IPS-18a (cell line): Measurements from ENCODE around the gene ANO1.

Experiments used
- H3K27ac ChIP-seq: one replicate; pipeline ENCODE4 v1.5.1; 2013; ENCODE audit warnings: low read length
- H3K27me3 ChIP-seq: one replicate; pipeline ENCODE4 v1.6.1; 2013; ENCODE audit warnings: mild to moderate bottlenecking, low read length; ENCODE audit not compliant: control insufficient read depth, insufficient read depth
- H3K36me3 ChIP-seq: one replicate; pipeline ENCODE4 v1.6.1; 2013; ENCODE audit warnings: low read depth, low read length; ENCODE audit not compliant: control insufficient read depth
- H3K4me1 ChIP-seq: one replicate; pipeline ENCODE4 v1.6.1; 2013; ENCODE audit warnings: low read depth, low read length; ENCODE audit not compliant: control insufficient read depth
- H3K4me3 ChIP-seq: one replicate; pipeline ENCODE4 v1.5.1; 2013; ENCODE audit warnings: low read length
- H3K9ac ChIP-seq: one replicate; pipeline ENCODE4 v1.6.1; 2013; ENCODE audit warnings: mild to moderate bottlenecking, low read length, moderate library complexity
- H3K9me3 ChIP-seq: one replicate; pipeline ENCODE4 v1.6.1; 2013; ENCODE audit warnings: low read depth, low read length; ENCODE audit not compliant: control insufficient read depth

ANO1 gene

GRCh38 chr11:70089631-70090030, 11.5 kb downstream of the ANO1 start:
- Histone ChIP-seq H3K27me3 (no peaks in the 10 kb centered on the region), H3K36me3 (no peaks in the 10 kb centered on the region), H3K9ac (no peak overlapping the region), H3K27ac (no peak overlapping the region), H3K4me3 (no peak overlapping the region), H3K4me1 (peaks cover 4% of the 10 kb centered on the region), H3K9me3 (no peaks in the 10 kb centered on the region)

- H3K4me1 ChIP-seq: peaks cover 4% of the 10 kb centered on the region
- no peak overlapping the region for H3K9ac ChIP-seq
- H3K4me3 ChIP-seq: no peak overlapping the region
- no peaks in the 10 kb centered on the region for H3K27me3 ChIP-seq
- no peaks in the 10 kb centered on the region for H3K36me3 ChIP-seq
- H3K9me3 ChIP-seq: no peaks in the 10 kb centered on the region
- no peak overlapping the region for H3K27ac ChIP-seq
Observed at GRCh38 chr11:70090961-70091381, 12.9 kb downstream of the ANO1 start.

- Histone ChIP-seq H3K27me3 (no peaks in the 10 kb centered on the region), H3K4me1 (peaks cover 4% of the 10 kb centered on the region), H3K36me3 (no peaks in the 10 kb centered on the region)
Observed at GRCh38 chr11:70091638-70092037, 13.5 kb downstream of the ANO1 start.

GRCh38 chr11:70092959-70093715, 15.0 kb downstream of the ANO1 start:
- no peaks in the 10 kb centered on the region for H3K27me3 ChIP-seq
- no peaks in the 10 kb centered on the region for H3K36me3 ChIP-seq

More at GRCh38 chr11:70091638-70092037, 13.5 kb downstream of the ANO1 start:
- Histone ChIP-seq H3K4me3 (no peak overlapping the region), H3K9ac (no peak overlapping the region), H3K9me3 (no peaks in the 10 kb centered on the region), H3K27ac (no peak overlapping the region)

GRCh38 chr11:70095541-70096252, 17.6 kb downstream of the ANO1 start:
- H3K9ac ChIP-seq: no peak overlapping the region
- H3K4me1 ChIP-seq: no peaks in the 10 kb centered on the region
- no peak overlapping the region for H3K4me3 ChIP-seq
- H3K9me3 ChIP-seq: no peaks in the 10 kb centered on the region
- no peaks in the 10 kb centered on the region for H3K27me3 ChIP-seq
- no peak overlapping the region for H3K27ac ChIP-seq
- H3K36me3 ChIP-seq: no peaks in the 10 kb centered on the region

More at GRCh38 chr11:70092959-70093715, 15.0 kb downstream of the ANO1 start:
- H3K4me1 ChIP-seq: peaks cover 4% of the 10 kb centered on the region
- no peak overlapping the region for H3K4me3 ChIP-seq
- no peaks in the 10 kb centered on the region for H3K9me3 ChIP-seq
- H3K9ac ChIP-seq: no peak overlapping the region
- no peak overlapping the region for H3K27ac ChIP-seq

GRCh38 chr11:70097783-70098563, 19.9 kb downstream of the ANO1 start:
- H3K36me3 ChIP-seq: no peaks in the 10 kb centered on the region
- H3K27ac ChIP-seq: no peak overlapping the region
- H3K4me1 ChIP-seq: no peaks in the 10 kb centered on the region
- H3K9ac ChIP-seq: no peak overlapping the region
- no peaks in the 10 kb centered on the region for H3K27me3 ChIP-seq
- no peak overlapping the region for H3K4me3 ChIP-seq
- H3K9me3 ChIP-seq: no peaks in the 10 kb centered on the region

GRCh38 chr11:70098936-70099335, 20.8 kb downstream of the ANO1 start:
- Histone ChIP-seq H3K4me3 (no peak overlapping the region), H3K36me3 (no peaks in the 10 kb centered on the region), H3K9ac (no peak overlapping the region), H3K9me3 (no peaks in the 10 kb centered on the region), H3K27ac (no peak overlapping the region), H3K27me3 (no peaks in the 10 kb centered on the region), H3K4me1 (no peaks in the 10 kb centered on the region)

GRCh38 chr11:70099578-70100279, 21.6 kb downstream of the ANO1 start:
- Histone ChIP-seq H3K27me3 (no peaks in the 10 kb centered on the region), H3K36me3 (no peaks in the 10 kb centered on the region), H3K27ac (no peak overlapping the region), H3K4me3 (no peak overlapping the region), H3K4me1 (no peaks in the 10 kb centered on the region), H3K9ac (no peak overlapping the region), H3K9me3 (no peaks in the 10 kb centered on the region)

GRCh38 chr11:70100280-70100603, 22.1 kb downstream of the ANO1 start:
- Histone ChIP-seq H3K9me3 (no peaks in the 10 kb centered on the region), H3K9ac (no peak overlapping the region), H3K4me1 (no peaks in the 10 kb centered on the region), H3K36me3 (no peaks in the 10 kb centered on the region), H3K4me3 (no peak overlapping the region), H3K27me3 (no peaks in the 10 kb centered on the region), H3K27ac (no peak overlapping the region)

- Histone ChIP-seq H3K9me3 (no peaks in the 10 kb centered on the region), H3K27me3 (no peaks in the 10 kb centered on the region), H3K9ac (no peak overlapping the region), H3K4me1 (no peaks in the 10 kb centered on the region), H3K27ac (no peak overlapping the region), H3K4me3 (no peak overlapping the region), H3K36me3 (no peaks in the 10 kb centered on the region)
Observed at GRCh38 chr11:70100791-70101190, 22.7 kb downstream of the ANO1 start.
